Measurements from ENCODE around the gene OR2D3. TPM values are rescaled to one million over a fixed set of nuclear protein-coding genes. Genes with fewer than 3 reads are reported as not detected.

OR2D3 gene
- not detected in 2 replicates for total RNA-seq

- intact Hi-C loops (cut with micrococcal nuclease): loop anchor here (10.0 kb wide), 2 partner anchors 176 to 594 kb away; partner anchors contain the start of gene PPFIBP2
- Mint-ChIP-seq H3K36me3 (ENCODE audit: low read depth) (no peaks in the 10 kb centered on the region), H3K27me3 (no peaks in the 10 kb centered on the region), H3K9me3 (peaks cover 3% of the 10 kb centered on the region), H3K4me3 (no peak within 1 kb of the TSS), H3K4me1 (peaks cover 1% of the 10 kb centered on the region), H3K27ac (no peak within 1 kb of the TSS)
- TF ChIP-seq, protein P1, sequence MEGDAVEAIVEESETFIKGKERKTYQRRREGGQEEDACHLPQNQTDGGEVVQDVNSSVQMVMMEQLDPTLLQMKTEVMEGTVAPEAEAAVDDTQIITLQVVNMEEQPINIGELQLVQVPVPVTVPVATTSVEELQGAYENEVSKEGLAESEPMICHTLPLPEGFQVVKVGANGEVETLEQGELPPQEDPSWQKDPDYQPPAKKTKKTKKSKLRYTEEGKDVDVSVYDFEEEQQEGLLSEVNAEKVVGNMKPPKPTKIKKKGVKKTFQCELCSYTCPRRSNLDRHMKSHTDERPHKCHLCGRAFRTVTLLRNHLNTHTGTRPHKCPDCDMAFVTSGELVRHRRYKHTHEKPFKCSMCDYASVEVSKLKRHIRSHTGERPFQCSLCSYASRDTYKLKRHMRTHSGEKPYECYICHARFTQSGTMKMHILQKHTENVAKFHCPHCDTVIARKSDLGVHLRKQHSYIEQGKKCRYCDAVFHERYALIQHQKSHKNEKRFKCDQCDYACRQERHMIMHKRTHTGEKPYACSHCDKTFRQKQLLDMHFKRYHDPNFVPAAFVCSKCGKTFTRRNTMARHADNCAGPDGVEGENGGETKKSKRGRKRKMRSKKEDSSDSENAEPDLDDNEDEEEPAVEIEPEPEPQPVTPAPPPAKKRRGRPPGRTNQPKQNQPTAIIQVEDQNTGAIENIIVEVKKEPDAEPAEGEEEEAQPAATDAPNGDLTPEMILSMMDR (IDR thresholded peaks at IDR 0.05): no peak
- ATAC-seq (ENCODE audit: low read depth) (no peak), DNase-seq (no peak)
- CTCF ChIA-PET: no interaction called here
- POLR2A ChIA-PET: no interaction called here
Measured at GRCh38 chr11:6920702-6921101, at the start of gene OR2D3. TSS of gene OR2D3 (plus strand) at chr11:6921002. CDS start at chr11:6921002, 0 bp downstream.

DNA sequence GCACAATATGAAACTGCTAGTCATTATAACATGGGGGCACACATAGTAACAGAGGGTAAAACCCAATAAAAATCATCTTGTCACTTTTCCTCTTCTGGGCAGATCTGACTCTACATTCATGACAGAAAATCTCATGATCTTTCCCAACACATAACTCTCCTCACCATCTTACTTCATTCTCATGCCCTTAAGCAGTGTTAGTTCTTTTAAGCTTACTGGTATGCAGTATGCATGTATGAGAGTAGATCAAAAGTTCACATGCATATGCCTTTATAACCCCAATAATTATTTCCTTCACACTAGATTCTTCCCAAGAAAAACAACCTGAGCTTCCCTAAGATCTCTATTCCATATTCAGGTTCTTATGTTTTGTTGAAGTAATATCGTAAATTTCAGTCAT lies 49.5 kb upstream of the OR2D3 start:
- H3K27ac Mint-ChIP-seq: no peak overlapping the region
- no peak overlapping the region for H3K4me3 Mint-ChIP-seq
- CTCF ChIA-PET: no interaction called here
- H3K4me1 Mint-ChIP-seq: no peaks in the 10 kb centered on the region
- H3K9me3 Mint-ChIP-seq: no peaks in the 10 kb centered on the region
- intact Hi-C loops (cut with micrococcal nuclease): no loop called here
- no peak for DNase-seq
- peaks cover 2% of the 10 kb centered on the region for H3K27me3 Mint-ChIP-seq
- no peak for ATAC-seq (ENCODE audit: low read depth)
- POLR2A ChIA-PET: no interaction called here
- TF ChIP-seq, protein P1 (IDR thresholded peaks at IDR 0.05): no peak
- H3K36me3 Mint-ChIP-seq (ENCODE audit: low read depth): no peaks in the 10 kb centered on the region

- Mint-ChIP-seq H3K4me3 (no peak overlapping the region), H3K27ac (no peak overlapping the region), H3K36me3 (ENCODE audit: low read depth) (no peaks in the 10 kb centered on the region), H3K9me3 (no peaks in the 10 kb centered on the region), H3K4me1 (no peaks in the 10 kb centered on the region), H3K27me3 (peaks cover 2% of the 10 kb centered on the region)
- DNase-seq (no peak), ATAC-seq (ENCODE audit: low read depth) (no peak)
- ChIA-PET POLR2A (no interaction called here), CTCF (no interaction called here)
- intact Hi-C loops (cut with micrococcal nuclease): no loop called here
- TF ChIP-seq, protein P1 (IDR thresholded peaks at IDR 0.05): no peak
Measured at GRCh38 chr11:6875761-6876160, 45.0 kb upstream of the OR2D3 start.

GRCh38 chr11:6876325-6876724 lies 44.5 kb upstream of the OR2D3 start, which contains the start of gene OR10A4:
TSS of gene OR10A4 (plus strand) at chr11:6876625. CDS start at chr11:6876648, 23 bp downstream.
- Mint-ChIP-seq H3K36me3 (ENCODE audit: low read depth) (no peaks in the 10 kb centered on the region), H3K4me1 (no peaks in the 10 kb centered on the region), H3K9me3 (no peaks in the 10 kb centered on the region), H3K4me3 (no peak within 1 kb of the TSS), H3K27ac (no peak within 1 kb of the TSS), H3K27me3 (peaks cover 2% of the 10 kb centered on the region)
- DNase-seq: no peak
- ChIA-PET POLR2A (no interaction called here), CTCF (no interaction called here)
- intact Hi-C loops (cut with micrococcal nuclease): no loop called here
- ATAC-seq (ENCODE audit: low read depth): no peak
- TF ChIP-seq, protein P1 (IDR thresholded peaks at IDR 0.05): no peak

GRCh38 chr11:6876914-6877313 lies 43.9 kb upstream of the OR2D3 start:
- POLR2A ChIA-PET: no interaction called here
- TF ChIP-seq, protein P1 (IDR thresholded peaks at IDR 0.05): no peak
- CTCF ChIA-PET: no interaction called here
- no peak for ATAC-seq (ENCODE audit: low read depth)
- Mint-ChIP-seq H3K27ac (no peak overlapping the region), H3K4me3 (no peak overlapping the region), H3K27me3 (peaks cover 2% of the 10 kb centered on the region), H3K9me3 (no peaks in the 10 kb centered on the region), H3K4me1 (no peaks in the 10 kb centered on the region), H3K36me3 (ENCODE audit: low read depth) (no peaks in the 10 kb centered on the region)
- DNase-seq: no peak
- intact Hi-C loops (cut with micrococcal nuclease): no loop called here

Data from activated B cell treated with CpG ODN at 0.5 μM for 24 hours (primary cell).